Measurements from ENCODE around the gene DTD1.
"Not testable (repeated sequence)": the region's sequence is repeated elsewhere in the genome, so short reads cannot be mapped to it uniquely, and the experiment has no call there.

Gene DTD1

GRCh38 chr20:18775633-18776032, 187.8 kb downstream of the DTD1 start:
- Histone ChIP-seq H3K4me3 (no peak overlapping the region), H3K27ac (no peak overlapping the region)

DNA sequence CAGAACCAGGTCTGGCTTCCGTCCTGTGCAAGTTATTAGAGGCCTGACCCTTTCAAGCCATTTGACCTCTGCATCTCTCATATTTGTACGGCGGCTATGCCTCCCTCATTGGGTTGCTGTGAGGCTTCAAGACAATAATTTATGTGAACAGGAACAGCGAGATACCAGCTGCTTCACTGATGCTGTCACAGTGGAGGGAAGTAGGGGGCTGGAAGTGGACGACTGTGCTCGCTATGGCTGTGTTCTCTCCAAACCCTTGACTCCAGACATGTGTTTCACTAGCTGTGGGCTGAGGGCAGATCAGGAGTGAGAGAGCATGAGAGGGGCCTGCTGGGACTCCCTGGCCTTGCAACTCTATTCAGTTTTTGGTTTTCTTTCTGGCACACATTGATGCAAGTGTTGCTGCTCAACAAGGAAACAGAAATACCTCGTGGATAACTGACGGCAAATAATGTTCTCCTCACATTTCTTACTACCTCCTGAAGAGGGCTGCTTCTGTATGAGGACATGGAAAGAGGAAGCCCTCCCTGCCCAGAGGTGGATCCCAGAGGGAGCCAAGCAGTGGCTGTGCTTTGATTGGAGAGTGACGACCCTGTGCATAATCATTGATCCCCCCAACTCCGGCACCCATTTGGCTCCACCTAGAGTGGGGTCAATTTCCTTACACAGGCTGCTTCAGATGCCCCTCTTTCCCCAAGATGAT, 191.0 kb downstream of the DTD1 start:
- Histone ChIP-seq H3K27ac (no peak overlapping the region), H3K4me3 (no peak overlapping the region)

DNA sequence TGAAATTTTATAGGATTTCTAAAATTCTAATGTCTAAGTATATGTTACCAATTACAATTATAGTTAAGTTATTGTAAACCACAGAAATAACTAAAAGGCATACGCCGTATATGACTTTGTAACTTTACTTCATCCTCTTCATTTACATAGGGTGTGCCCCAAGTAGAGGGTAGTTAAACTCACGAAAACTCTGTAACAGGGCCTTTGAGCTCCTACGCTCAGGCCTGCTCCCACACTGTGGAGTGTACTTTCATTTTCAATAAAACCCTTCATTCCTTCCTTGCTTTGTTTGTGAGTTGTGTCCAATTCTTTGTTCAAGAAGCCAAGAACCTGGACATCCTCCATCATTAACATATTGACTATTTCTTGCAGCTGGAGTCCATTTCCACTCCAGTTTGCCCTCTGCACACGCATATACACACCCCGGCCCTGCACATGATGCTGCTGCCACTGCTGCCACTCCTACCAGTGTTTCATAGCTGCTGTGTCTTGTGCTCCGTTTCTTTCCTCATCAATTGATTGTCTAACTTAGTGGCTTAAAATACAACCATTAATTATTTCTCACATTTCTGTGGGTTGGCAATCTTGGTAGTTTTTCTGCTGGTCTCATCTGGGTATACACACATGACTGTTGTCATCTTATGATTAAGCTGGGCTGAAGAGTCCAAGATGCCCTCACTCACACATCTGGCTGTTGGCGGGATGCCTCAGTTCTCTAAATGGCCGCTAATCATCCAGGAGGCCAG, 192.7 kb downstream of the DTD1 start:
- no peak overlapping the region for H3K4me3 ChIP-seq
- H3K27ac ChIP-seq: no peak overlapping the region

- Histone ChIP-seq H3K4me3 (no peak overlapping the region), H3K27ac (no peak overlapping the region)
Observed at GRCh38 chr20:18781509-18781908, 193.7 kb downstream of the DTD1 start.

DNA sequence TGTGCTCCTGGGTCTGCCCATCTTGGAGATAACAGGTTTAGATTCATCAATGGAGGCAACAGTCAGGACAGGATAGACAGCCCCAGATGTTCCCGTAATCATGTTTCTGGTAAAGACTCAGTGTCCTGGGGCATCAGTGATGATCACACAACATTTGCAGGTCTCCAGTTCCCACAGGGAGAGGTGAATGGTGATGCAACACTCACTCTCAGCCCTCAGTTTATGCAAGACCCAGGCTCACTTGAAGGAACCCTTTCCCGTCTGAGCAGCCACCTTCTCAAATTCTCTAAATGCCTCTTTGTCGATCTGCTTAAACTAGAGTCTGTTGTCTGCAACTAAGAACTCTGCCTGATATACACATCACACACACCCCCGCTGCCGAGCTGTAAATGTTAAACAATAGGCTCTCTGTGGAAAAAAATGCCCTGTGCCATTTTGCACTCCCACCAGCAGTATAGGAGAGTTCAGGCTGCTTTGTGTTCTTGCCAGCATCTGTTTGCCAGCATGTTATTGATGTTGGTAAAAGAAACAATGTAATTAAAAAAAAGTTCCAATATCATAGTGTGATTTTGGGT, 195.6 kb downstream of the DTD1 start:
- peak overlapping the region in 1 of 21 experiments; percentile 26 for H3K27ac ChIP-seq
- H3K4me3 ChIP-seq: no peak overlapping the region

- H3K27ac ChIP-seq, H3K4me3 ChIP-seq: not testable (repeated sequence)
Observed at GRCh38 chr20:18787046-18787445, 199.2 kb downstream of the DTD1 start.

- Histone ChIP-seq H3K4me3 (no peak overlapping the region), H3K27ac (no peak overlapping the region)
Observed at GRCh38 chr20:18788021-18788420, 200.2 kb downstream of the DTD1 start.

GRCh38 chr20:18790787-18791186, 202.9 kb downstream of the DTD1 start:
- Histone ChIP-seq H3K4me3 (no peak overlapping the region), H3K27ac (no peak overlapping the region)

- Histone ChIP-seq H3K27ac (peak overlapping the region in 20 of 21 experiments; percentile 65 to 99 (median 92)), H3K4me3 (peak overlapping the region; percentile 43 to 82 (median 57))
Observed at GRCh38 chr20:18793625-18794427, 206.0 kb downstream of the DTD1 start.

DNA sequence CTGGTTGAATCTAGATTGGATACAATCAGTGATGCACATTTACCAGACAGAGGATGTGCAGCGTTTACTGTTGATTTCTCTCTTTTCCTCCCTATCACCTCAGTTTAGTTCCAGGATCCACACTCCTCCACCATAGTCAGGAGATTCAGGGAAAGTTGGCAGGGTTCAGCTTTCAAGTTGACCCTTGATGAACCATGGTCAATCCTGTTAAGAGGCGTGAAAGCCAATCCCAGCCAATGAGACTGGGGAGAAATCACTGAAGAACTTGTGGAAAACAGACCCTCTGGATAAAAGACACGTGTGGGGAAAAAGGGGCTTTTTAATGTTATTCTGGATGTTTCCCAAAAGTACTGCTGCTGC, 206.6 kb downstream of the DTD1 start:
- Histone ChIP-seq H3K4me3 (peak overlapping the region; percentile 43 to 82 (median 57)), H3K27ac (peak overlapping the region in 20 of 21 experiments; percentile 65 to 99 (median 92))

DNA sequence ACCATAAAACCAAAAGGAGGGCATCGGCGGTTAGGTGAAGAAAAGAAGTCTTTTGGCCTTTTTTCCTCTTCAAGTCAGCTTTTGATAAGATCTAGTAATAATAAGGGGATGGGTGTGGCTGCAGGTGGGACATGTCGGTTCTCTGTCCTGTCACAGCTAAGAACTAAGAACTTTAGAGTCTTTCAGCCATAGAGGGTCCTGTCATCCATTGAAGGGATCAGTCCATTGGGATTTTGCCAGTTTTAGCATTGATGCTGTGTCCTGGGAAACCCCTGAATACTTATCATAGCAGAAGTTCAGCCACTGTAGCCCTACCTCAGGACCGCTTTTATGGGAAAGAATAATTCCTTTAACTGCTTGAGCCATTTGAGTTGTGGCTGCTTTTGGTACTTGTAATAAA, 207.5 kb downstream of the DTD1 start:
- Histone ChIP-seq H3K27ac (no peak overlapping the region), H3K4me3 (no peak overlapping the region)

DNA sequence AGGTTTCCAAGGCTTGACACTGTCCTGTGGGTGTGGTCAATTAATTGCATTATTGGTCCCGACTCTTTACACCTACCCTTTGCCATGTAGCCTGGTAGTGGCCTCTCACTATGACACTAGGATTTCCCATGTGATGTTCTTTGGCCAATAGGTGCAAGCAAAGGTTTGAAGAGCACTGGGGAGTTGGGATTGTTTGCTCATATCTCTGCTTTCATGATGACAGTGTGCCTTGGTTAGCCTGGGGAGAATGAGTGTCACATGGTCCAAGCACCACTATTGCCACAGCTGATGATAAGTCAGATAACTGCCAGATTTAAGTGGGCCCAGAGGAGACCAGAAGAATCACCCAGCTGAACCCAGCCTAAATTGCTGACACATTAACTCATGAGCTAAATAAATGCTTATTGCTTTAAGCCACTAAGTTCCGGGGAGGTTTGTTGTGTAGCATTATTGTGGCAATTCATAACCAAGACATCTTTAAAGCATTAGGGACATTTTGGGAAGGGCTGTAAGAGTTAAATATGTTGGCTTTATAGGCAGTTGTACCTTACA, 208.5 kb downstream of the DTD1 start:
- H3K4me3 ChIP-seq: no peak overlapping the region
- H3K27ac ChIP-seq: no peak overlapping the region

DNA sequence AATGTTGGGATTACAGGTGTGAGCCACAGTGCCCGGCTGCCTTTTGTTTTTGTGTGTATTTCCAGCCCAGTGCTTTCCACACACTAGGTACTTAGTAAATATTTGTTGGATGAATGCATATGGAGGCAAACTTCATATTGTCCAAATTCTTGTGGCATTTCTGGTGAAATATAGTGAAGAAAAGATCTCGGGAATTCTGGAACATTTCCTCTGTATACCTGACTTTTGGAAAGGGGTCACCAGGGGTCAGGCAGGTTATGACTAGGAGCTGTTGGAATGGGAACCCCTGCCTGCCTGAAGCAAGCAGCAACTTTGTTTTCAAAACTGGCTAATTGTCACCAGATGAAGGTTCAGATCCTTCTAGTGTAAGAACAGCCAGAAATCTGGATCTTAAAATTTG, 213.7 kb downstream of the DTD1 start:
- Histone ChIP-seq H3K4me3 (no peak overlapping the region), H3K27ac (no peak overlapping the region)

GRCh38 chr20:18802012-18802634, 214.3 kb downstream of the DTD1 start:
- Histone ChIP-seq H3K27ac (no peak overlapping the region), H3K4me3 (no peak overlapping the region)

- Histone ChIP-seq H3K27ac (no peak overlapping the region), H3K4me3 (no peak overlapping the region)
Observed at GRCh38 chr20:18805881-18806280, 218.0 kb downstream of the DTD1 start.

DNA sequence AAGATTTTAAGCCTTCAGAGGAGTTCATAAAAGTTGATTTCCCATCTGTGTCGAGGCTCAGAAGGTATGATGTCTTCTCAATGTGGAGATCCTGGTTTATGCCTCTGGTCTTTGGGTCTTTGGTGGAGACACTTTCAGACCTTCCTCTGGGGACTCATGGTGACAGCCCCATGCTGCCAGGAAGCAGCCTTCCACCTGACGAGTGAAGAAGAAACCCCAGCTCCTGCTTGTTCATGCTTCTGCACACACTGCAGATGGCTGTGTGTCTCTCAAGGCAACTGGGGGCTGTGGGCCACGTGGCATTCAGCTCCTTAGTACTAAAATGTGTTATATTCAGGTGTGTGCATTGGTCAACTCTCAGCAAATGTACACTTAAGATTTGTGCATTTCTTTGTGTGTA, 220.9 kb downstream of the DTD1 start:
- H3K27ac ChIP-seq: no peak overlapping the region
- no peak overlapping the region for H3K4me3 ChIP-seq

GRCh38 chr20:18811186-18811585, 223.3 kb downstream of the DTD1 start:
- Histone ChIP-seq H3K4me3 (no peak overlapping the region), H3K27ac (no peak overlapping the region)

DNA sequence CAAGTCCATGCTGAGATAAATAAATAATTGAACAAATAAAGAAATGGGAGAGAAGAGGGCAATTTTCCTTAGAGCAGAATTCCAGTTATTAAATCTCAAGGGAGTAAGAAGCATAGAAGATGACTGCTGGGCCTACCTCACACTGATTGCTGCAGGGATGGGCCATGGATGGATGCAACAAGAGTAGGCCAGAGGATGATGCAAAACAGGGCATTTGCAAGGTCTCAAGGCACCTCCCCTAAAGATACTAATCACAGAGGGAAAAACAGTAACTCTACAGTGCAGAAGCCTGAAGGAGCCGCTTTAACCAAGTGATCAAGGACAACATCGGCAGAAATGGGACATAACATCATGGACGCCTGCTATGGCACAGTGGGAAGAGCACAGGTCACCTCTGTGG, 224.1 kb downstream of the DTD1 start:
- H3K27ac ChIP-seq: no peak overlapping the region
- H3K4me3 ChIP-seq: no peak overlapping the region

GRCh38 chr20:18813483-18813882, 225.6 kb downstream of the DTD1 start, which contains the start of gene SCP2D1:
SCP2D1 (plus strand) TSS chr20:18813783; CDS start chr20:18813816, 33 bp downstream.
- H3K27ac ChIP-seq: no peak within 1 kb of the TSS
- H3K4me3 ChIP-seq: no peak within 1 kb of the TSS
